GM19025 (cell line): ENCODE measurements around the gene CDCA4.

Experiments
- ATAC-seq: cut with Tn5 transposase; IDR thresholded peaks from one replicate; pipeline ENCODE4 v1.9.1; 2021; ENCODE audit warnings: mild to moderate bottlenecking, low read depth, moderate library complexity; ENCODE audit not compliant: unreplicated experiment

The CDCA4 gene

DNA sequence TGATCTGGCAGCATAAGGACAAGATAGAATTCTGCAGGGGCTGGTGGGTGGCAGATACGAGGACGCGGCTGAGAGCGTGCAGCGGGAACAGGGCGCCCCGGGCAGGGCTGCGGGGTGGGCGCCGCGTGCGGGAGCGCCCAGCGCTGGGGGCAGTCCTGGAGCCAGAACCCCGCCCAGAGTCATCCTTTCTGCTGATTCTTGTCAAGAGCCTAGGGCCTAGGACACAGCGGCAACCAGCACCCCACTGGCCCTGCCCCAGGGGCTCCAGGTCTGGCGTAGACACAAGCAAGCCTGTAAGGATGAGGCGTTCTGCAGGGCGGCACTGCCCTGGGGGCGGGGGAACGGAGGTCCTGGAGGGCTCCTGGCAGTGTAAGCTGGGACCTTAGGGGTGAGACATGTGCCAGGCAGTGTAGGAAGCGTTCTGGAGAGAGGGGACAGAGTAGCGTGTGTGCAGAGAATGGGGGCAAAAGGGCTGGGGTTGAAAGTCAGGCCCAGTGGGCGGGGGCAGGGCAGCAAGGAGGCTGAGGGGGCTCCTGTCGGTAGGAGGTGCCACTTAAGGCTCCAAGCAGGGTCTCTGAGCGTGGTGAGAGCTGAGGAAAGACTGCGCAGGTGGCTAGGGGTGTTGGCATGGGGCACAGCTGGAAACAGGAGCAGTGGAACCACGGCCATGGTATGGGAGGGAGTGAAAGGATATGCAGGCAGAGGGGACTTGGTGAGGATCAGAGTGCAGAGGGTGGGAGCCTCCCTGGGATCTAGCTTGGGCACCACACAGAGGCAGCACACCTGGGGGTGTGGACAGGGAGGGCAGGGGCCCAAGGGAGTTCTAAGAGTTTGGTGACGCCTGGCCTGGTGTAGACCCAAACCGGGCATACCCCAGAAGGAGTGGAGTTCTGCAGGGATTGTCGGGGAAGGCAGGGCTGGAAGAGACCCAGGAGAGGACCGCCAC lies 41.9 kb downstream of the CDCA4 start:
- ATAC-seq = no peak

DNA sequence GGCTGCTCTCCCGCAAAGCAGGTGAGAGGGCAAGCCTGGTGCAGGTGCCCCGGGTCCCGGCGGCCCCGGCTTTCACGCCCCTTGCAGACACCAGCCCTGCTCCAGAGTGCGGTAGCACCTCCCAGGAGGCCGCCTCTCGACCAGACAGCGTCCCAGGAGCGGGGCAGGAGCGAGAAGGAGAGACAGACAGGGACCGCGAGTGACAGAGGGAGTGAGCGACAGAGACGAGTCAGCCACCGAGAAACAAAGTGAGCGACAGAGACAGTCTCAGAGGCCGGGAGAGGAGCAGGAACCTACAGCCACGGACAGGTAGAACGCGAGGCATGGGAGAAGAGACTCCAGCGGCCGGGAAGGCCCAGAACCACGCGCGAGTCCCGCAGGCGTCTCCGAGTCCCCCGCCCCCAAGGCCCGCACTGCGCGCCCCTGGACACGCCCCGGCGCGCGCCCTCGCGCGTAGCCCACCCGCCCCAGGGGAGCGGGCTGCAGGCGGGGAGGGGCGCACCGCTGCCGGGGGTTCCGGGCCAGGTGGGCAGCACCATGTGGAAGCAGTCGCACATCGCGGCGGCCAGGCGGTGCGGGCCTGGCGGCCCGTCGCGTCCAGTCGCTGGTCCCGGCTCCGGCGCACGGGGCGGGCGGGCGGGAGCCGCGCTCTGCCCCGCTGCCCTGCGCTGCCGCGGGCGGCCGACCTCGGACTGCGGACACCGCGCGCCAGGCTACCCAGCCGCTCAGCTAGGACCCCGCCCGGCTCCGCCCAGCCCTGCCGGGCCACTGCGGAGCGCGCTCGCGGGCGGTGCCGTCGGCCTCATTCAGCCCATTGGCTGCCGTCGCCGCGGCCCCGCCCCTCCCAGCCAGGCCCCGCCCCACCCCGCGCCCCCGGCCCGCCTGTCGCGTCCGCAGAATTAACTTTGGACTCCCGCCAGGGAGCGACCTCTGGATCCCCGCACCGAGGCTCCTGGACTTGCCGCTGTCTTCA lies 42.9 kb downstream of the CDCA4 start, which contains the start of gene AHNAK2:
AHNAK2 (minus strand) TSS at position 694 of the 973 bp plus-strand sequence; CDS start at position 557, 137 bp downstream.
- ATAC-seq = no peak

GRCh38 chr14:104977008-104977680 lies 43.7 kb downstream of the CDCA4 start:
- ATAC-seq = no peak

DNA sequence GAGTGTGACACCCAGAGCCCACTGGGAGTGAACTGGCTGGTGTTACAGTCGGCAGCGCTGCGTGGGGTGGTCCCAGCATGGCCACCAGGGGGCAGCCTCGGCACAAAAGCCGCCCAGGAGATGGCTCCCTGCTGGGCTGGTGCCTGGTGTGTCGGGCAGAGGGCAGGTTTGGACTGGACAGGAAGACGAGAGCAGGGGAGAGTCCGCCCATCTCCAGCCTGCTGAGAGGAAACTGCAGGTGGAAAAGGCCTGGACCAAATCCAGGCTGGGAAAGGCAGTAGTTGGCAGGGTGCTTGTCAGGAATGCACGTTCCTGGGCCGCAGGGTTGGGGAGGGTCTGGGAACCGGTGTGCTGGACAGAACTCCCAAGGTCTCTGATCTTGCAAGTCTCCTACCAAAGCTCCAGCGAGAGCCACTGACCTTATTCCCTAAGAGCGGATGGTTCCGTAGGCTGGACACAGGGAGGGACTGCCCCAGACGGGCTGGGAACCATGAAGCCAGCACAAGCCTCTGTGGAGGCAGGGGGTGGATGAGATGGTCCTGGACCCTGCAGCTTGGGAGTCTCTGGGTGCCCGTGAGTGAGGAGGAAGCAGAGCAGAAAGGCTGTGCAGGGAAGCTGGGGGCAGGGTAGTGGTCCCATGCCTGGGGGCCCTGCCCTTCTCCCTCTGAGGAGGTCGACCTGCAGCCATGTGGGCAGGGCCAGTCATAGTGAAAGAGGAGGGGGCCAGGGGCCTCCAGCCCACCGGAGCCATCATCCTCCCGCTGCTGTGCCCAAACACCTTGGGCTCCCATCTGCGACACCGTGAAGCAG lies 44.5 kb downstream of the CDCA4 start:
- no peak for ATAC-seq

DNA sequence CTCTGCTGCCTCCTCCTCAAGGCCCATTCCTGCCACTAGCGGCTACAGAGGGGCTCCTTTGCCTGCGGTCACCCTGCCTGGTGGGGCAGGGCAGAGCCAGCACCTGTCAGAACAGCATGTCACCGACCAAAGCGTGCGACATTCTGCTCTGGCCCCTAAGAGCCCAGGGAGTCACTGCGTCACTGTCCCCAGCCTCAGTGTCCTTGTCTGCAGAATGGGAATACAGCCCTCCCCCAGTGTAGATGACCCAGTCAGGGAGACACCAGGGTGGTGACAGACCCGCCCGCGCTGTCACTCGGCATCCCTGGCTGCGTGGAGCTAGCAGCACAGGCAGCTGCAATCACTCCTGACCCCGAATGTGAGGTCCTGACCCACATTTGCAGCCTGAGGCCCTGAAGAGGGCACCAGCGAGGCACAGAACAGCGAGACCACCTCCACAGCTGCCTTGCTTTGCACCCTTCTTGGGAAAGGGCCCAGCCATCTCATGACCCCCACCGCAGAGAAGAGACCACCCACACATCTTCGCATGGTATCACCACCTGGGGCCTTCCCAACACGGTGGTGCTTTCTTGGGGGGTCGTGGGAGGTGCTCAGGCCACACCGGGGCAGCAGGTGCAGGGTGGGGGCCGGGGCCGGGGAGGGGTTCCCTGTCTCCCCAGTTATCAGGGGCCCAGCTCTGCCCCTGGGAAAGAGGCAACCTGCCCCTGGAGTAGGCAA lies 45.2 kb downstream of the CDCA4 start:
- no peak for ATAC-seq

- no peak for ATAC-seq
Observed at GRCh38 chr14:104974665-104975390, 46.1 kb downstream of the CDCA4 start.

GRCh38 chr14:104974146-104974541 lies 46.7 kb downstream of the CDCA4 start:
- ATAC-seq = no peak

- no peak for ATAC-seq
Observed at GRCh38 chr14:104973385-104974145, 47.3 kb downstream of the CDCA4 start.

DNA sequence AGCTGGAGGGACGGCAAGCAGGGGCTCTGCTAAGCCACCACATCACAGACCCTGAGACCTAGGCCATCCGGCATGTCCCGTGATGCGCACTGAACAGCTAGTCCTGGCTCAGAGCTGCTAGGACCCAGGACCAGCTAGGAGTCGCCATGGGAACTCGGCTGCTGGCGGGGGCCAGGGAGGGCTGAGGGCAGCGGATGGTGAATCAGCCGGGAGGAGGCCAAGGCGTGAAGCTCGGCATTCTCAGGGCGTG lies 47.8 kb downstream of the CDCA4 start:
- no peak for ATAC-seq

DNA sequence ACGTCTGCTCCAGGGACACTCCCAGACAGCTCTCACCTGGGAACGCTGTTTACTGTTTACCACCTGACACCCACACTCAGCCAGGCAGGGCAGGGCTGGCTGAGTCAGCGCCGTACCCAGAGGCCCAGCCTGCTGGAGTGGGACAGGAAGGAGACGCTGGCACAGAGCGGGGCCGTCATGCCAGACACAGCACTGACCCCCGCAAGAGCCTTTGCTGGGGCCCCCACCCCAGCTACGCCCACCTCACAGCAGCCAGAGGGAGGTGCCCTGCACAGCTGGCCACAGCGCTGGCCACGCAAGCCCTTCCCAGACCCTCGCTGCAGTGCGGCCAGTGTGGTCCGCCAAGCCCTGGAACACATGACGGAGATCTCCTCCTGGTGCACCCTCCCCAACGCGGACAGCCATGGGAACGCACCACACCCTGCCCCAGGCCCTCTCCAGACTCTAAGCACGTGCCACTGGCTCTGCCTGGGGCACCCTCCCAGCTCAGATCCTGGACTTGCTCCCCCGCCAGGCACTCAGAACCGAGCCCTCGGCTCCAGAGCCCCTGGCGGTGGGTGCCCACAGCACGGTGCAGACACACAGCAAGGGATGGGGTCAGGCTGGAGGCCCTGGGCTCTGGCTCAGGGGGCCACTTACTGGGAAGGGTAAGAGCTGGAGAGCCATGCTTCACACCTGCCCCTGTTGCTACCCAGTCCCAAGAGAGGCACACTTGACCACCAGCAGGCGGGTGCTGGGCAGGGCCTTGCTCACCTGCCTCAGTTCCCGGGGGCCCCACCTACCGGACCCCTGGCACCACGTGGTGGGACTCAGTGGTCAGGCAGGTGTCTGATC lies 48.4 kb downstream of the CDCA4 start:
- ATAC-seq = no peak

DNA sequence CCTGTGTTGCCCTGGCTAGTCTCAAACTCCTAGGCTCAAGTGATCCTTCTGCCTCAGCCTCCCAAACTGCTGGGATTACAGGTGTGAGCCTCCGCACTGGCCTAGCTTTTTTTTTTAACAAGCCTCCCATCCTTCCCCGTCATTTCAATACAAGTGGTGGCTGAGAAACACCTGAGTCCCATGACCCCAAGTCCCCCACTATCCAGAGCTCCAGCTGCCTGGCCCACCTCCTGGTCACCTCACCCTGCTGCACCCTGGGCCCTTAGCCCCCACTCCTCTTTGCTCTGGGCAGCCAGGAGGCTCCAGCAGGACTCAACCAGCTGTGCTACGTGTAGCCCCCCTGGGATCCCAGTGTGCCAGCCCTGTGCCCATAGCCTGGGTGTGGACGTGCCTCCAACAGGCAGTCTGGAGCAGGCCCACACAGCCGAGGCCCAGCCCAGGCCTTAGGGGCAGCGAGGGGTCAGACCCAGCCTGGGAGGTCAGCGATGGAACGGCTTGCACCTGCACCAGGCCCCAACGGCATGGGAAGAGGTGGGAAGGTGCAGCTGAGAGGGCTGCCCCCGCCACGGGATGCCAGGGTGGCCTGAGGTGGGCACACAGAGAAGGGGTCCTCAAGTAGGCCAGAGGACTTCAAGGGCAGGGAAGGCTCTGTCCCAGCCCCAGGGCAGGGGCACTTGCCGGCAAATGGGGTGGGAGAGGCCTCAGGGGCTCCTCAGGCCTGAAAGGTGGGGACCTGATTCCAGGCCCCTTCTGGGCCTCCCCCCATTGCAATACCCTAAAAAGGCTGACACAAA lies 49.2 kb downstream of the CDCA4 start:
- ATAC-seq = no peak

DNA sequence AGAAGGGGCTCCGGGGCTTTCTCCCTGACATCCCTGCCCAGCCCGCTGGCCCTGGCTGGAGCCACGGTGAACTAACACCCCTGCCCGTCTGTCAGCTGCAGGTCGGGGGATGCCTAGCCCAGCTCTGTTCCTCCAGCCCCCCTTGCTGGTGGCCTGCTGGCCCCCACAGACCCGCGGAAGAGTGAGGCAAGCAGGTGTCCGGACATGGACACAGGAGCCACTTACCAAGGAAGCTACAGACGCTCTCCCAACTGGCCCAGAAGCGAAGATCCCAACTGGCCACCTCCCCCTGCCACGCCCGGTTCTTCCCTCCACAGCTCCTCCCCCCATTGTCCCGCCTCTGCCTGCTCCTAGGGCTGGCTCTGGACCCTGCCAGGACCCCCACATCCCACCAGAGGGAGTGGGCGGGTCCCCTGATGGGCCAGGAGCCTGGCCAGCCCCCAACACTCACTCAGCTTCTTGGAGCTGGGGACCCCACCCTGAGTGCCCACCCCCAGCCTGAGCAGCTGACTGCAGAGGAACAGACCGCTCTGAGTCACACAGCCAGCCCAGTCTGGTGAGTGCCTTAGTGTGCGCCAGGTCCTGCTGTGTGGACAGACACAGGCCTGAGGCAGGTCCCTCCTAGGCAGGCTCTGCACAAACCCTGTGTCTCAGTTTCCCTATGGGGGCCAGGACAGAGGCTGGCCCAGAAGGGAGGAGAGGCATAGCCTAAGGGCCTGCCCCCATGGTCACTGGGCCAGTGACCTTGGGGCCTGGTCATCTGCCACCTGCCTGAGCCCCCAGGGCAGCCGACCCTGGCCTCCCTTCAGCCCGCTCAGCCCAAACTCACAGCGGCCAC lies 50.4 kb downstream of the CDCA4 start:
- ATAC-seq = no peak

DNA sequence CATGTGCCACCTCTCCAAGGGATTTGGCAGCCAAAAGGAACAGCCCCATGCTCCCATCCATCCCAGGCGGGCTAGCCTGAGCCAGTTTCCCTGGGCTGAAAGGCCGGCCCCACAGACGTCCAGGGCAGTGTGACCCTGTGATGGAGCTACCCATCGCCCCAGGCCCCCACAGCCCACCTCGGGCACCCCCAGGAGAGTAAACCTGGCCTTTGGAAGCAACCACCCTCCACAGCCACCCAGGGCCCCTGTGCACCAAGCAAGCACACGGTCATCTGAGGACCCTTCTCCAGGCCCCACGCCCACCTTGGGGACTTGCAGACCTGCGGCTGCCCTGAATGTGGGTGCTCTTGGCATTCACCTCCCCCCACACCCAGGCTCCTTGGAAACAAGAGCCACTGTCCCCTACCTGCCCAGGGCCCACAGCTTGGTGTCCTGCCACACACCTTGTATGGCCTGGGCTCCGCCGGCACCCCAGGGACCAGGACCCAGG lies 51.1 kb downstream of the CDCA4 start:
- no peak for ATAC-seq

DNA sequence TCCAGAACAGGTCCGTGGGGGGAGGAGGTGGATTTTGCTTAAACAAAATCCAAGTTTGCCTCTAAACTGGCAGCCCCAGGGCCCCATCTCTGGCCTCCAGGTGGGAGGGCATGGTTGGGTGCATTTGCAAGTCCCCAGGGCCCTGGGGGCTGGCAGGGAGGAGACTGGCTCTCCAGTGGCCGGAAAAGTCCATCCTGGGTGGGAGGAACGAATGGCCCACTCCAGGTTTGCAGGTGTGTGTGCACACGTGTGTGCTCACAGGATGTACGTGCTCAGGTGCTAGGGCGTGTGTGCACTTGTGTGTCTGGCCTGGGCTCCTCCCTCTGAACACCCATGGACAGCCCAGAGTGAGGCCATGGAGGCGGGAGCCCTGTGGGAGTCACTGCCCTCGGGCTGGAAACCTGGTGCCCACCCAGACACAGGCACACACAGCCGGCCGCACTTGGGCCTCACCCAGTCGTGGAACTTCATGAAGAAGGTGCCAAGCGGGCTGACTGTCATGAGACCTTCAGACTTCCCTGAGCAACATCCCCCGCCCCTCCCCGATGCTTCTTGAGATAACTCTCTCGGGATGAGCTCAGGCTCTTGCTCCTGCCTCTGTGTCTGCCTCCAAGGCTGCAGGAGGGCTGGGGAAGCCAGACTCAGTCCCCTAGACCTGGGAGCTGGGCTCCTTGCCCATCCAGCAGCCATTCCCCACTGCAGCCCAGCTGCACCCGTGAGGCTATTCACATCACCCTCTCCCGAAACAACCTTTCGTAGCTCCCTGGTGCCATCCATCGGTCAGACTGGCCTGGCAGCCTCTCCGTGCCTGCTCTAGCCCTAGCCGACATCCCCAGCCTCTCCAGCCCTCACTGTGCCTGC lies 52.1 kb downstream of the CDCA4 start:
- no peak for ATAC-seq
